HG02763 (cell line): ENCODE results near the gene OLFML1.

Experiments used
- ATAC-seq: cut with Tn5 transposase; IDR thresholded peaks from one replicate; pipeline ENCODE4 v1.9.1; 2021; ENCODE audit warnings: mild to moderate bottlenecking, moderate library complexity; ENCODE audit not compliant: unreplicated experiment

OLFML1 gene

GRCh38 chr11:7473717-7474116, 11.6 kb upstream of the OLFML1 start:
- peak; percentile 85 for ATAC-seq

- no peak for ATAC-seq
These were observed 5.2 kb upstream of the OLFML1 start for GRCh38 chr11:7480113-7480512.

GRCh38 chr11:7484131-7484530, 1.2 kb upstream of the OLFML1 start:
- ATAC-seq: no peak

GRCh38 chr11:7484645-7485044, 661 bp upstream of the OLFML1 start:
- ATAC-seq: no peak

GRCh38 chr11:7486098-7486780, 933 bp downstream of the OLFML1 start:
- ATAC-seq: no peak

GRCh38 chr11:7486781-7487140, 1.5 kb downstream of the OLFML1 start:
- no peak for ATAC-seq

GRCh38 chr11:7487360-7487759, 2.1 kb downstream of the OLFML1 start:
- ATAC-seq: no peak

- no peak for ATAC-seq
These were observed 3.4 kb downstream of the OLFML1 start for GRCh38 chr11:7488681-7489080.

GRCh38 chr11:7489376-7489775, 4.1 kb downstream of the OLFML1 start:
- ATAC-seq: no peak

GRCh38 chr11:7490054-7490453, 4.7 kb downstream of the OLFML1 start:
- ATAC-seq: no peak

GRCh38 chr11:7490535-7490934, 5.2 kb downstream of the OLFML1 start:
- no peak for ATAC-seq

- ATAC-seq: no peak
These were observed 6.9 kb downstream of the OLFML1 start for GRCh38 chr11:7492253-7492652.

- ATAC-seq: no peak
These were observed 8.4 kb downstream of the OLFML1 start for GRCh38 chr11:7493670-7494069.

GRCh38 chr11:7494086-7494745, 8.9 kb downstream of the OLFML1 start:
- no peak for ATAC-seq

- peak; percentile 80 for ATAC-seq
These were observed 10.7 kb downstream of the OLFML1 start for GRCh38 chr11:7495882-7496551.

- ATAC-seq: no peak
These were observed 12.9 kb downstream of the OLFML1 start for GRCh38 chr11:7498193-7498592.

- ATAC-seq: no peak
These were observed 13.8 kb downstream of the OLFML1 start for GRCh38 chr11:7499081-7499480.

- ATAC-seq: no peak
These were observed 14.9 kb downstream of the OLFML1 start for GRCh38 chr11:7500251-7500650.

- ATAC-seq: no peak
These were observed 15.9 kb downstream of the OLFML1 start for GRCh38 chr11:7501251-7501650.

- ATAC-seq: no peak
These were observed 16.6 kb downstream of the OLFML1 start for GRCh38 chr11:7501894-7502293.

- no peak for ATAC-seq
These were observed 20.9 kb downstream of the OLFML1 start for GRCh38 chr11:7506243-7506642.

GRCh38 chr11:7508087-7508486, 22.8 kb downstream of the OLFML1 start:
- ATAC-seq: no peak
